Stimulated activated CD4-positive, alpha-beta T cell treated with anti-CD3 and anti-CD28 coated beads, Interleukin-4, amount 100 ng/mL, for 1 hour (primary cell): Measurements from ENCODE around the gene DLG1.

Experiments
- DNase-seq: peaks from one replicate; pipeline ENCODE4 v3.0.0-alpha.2; 2020

Gene DLG1

GRCh38 chr3:197168063-197168462 is 130.3 kb downstream of the DLG1 start:
- DNase-seq, result no peak

GRCh38 chr3:197167549-197167948 is 130.9 kb downstream of the DLG1 start:
- no peak for DNase-seq

GRCh38 chr3:197165890-197166289 is 132.5 kb downstream of the DLG1 start:
- DNase-seq, result no peak

- no peak for DNase-seq
Measured at GRCh38 chr3:197155046-197155445, 143.4 kb downstream of the DLG1 start.

GRCh38 chr3:197151580-197151979 is 146.8 kb downstream of the DLG1 start:
- DNase-seq, result no peak

GRCh38 chr3:197149528-197149927 is 148.9 kb downstream of the DLG1 start:
- no peak for DNase-seq

GRCh38 chr3:197144188-197144587 is 154.2 kb downstream of the DLG1 start:
- no peak for DNase-seq

- DNase-seq, result no peak
Measured at GRCh38 chr3:197139586-197139985, 158.8 kb downstream of the DLG1 start.

GRCh38 chr3:197137751-197138150 is 160.7 kb downstream of the DLG1 start:
- no peak for DNase-seq

- no peak for DNase-seq
Measured at GRCh38 chr3:197136744-197137143, 161.7 kb downstream of the DLG1 start.

GRCh38 chr3:197135212-197135611 is 163.2 kb downstream of the DLG1 start:
- DNase-seq, result peak; percentile 3

- no peak for DNase-seq
Measured at GRCh38 chr3:197132916-197133530, 165.4 kb downstream of the DLG1 start.

- no peak for DNase-seq
Measured at GRCh38 chr3:197125636-197126035, 172.8 kb downstream of the DLG1 start.

GRCh38 chr3:197124713-197125112 is 173.7 kb downstream of the DLG1 start:
- no peak for DNase-seq

GRCh38 chr3:197122394-197122793 is 176.0 kb downstream of the DLG1 start:
- DNase-seq, result no peak

GRCh38 chr3:197117114-197117513 is 181.3 kb downstream of the DLG1 start:
- no peak for DNase-seq

GRCh38 chr3:197114007-197114406 is 184.4 kb downstream of the DLG1 start:
- DNase-seq, result no peak

- no peak for DNase-seq
Measured at GRCh38 chr3:197111685-197112084, 186.7 kb downstream of the DLG1 start.

GRCh38 chr3:197105786-197106185 is 192.6 kb downstream of the DLG1 start:
- DNase-seq, result no peak

- no peak for DNase-seq
Measured at GRCh38 chr3:197104738-197105137, 193.7 kb downstream of the DLG1 start.

GRCh38 chr3:197103766-197104165 is 194.6 kb downstream of the DLG1 start:
- no peak for DNase-seq

- DNase-seq, result no peak
Measured at GRCh38 chr3:197093871-197094270, 204.5 kb downstream of the DLG1 start.

- no peak for DNase-seq
Measured at GRCh38 chr3:197088370-197088769, 210.0 kb downstream of the DLG1 start.

- no peak for DNase-seq
Measured at GRCh38 chr3:197085137-197085536, 213.3 kb downstream of the DLG1 start.

- no peak for DNase-seq
Measured at GRCh38 chr3:197083486-197083885, 214.9 kb downstream of the DLG1 start.

GRCh38 chr3:197082871-197083270 is 215.5 kb downstream of the DLG1 start:
- DNase-seq, result no peak
